Colonic mucosa (tissue), 4 donors: ENCODE results near the gene ZFYVE19. TPM values are rescaled to one million over a fixed set of nuclear protein-coding genes. Genes with fewer than 3 reads are reported as not detected.
A peak's percentile ranks its signal among the peaks of the same experiment; 100 is the strongest.

Experiments used
- DNase-seq: peaks from one replicate; pipeline ENCODE4 v3.0.0-alpha.2; 2020
- H3K27ac ChIP-seq: fragments of 200-600 bp; one replicate; pipeline ENCODE4 v1.8.0; 2021
- H3K27me3 ChIP-seq: fragments of 200-600 bp; one replicate; pipeline ENCODE4 v1.8.0; 2021
- H3K36me3 ChIP-seq: fragments of 200-600 bp; one replicate; pipeline ENCODE4 v1.8.0; 2021
- H3K4me1 ChIP-seq: fragments of 200-600 bp; one replicate; pipeline ENCODE4 v1.8.0; 2021; ENCODE audit warnings: mild to moderate bottlenecking
- H3K4me3 ChIP-seq: fragments of 200-600 bp; one replicate; pipeline ENCODE4 v1.8.0; 2021
- H3K9ac ChIP-seq, 2 donors: one replicate each; pipeline ENCODE4 v1.7.0; 2013; ENCODE audit warnings: control low read depth in 2 of 2, low read depth in 2 of 2, low read length in 2 of 2
- H3K9me3 ChIP-seq: fragments of 200-600 bp; one replicate; pipeline ENCODE4 v1.8.0; 2021
- intact Hi-C: fragments of 100-400 bp; cut with DNase I; formaldehyde crosslinking; loops from one replicate; pipeline ENCODE4 v1.14.1; 2022
- total RNA-seq, 2 donors: library from RNA; stranded (reverse); fragmentation: NEBNext Ultra II Directional in 1 of 2; extraction: Animal tissue kit (Norgen Biotek cat#: 25700) in 1 of 2; gene quantifications; one replicate each; pipeline ENCODE4 v1.2.1, GENCODE V29; 2021
- TF ChIP-seq, protein P1 (sequence below): fragments of 200-600 bp; IDR thresholded peaks from one replicate; pipeline ENCODE4 v1.8.0; 2022; ENCODE audit warnings: antibody characterized with exemption, mild to moderate bottlenecking
- donor health status: healthy.
- donor health status: DM: no; HTN: no; CAD: no.
- donor health status: DM: no; HTN: no; CAD: no.

The ZFYVE19 gene
- total RNA-seq, 2 donors from 2014 or later, result 22.9 to 27.9 TPM

- no peak overlapping the region for H3K27ac ChIP-seq
- no peak overlapping the region for H3K4me3 ChIP-seq
- TF ChIP-seq, protein P1, sequence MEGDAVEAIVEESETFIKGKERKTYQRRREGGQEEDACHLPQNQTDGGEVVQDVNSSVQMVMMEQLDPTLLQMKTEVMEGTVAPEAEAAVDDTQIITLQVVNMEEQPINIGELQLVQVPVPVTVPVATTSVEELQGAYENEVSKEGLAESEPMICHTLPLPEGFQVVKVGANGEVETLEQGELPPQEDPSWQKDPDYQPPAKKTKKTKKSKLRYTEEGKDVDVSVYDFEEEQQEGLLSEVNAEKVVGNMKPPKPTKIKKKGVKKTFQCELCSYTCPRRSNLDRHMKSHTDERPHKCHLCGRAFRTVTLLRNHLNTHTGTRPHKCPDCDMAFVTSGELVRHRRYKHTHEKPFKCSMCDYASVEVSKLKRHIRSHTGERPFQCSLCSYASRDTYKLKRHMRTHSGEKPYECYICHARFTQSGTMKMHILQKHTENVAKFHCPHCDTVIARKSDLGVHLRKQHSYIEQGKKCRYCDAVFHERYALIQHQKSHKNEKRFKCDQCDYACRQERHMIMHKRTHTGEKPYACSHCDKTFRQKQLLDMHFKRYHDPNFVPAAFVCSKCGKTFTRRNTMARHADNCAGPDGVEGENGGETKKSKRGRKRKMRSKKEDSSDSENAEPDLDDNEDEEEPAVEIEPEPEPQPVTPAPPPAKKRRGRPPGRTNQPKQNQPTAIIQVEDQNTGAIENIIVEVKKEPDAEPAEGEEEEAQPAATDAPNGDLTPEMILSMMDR, result no peak
- no peaks in the 10 kb centered on the region for H3K36me3 ChIP-seq
- H3K4me1 ChIP-seq, result no peaks in the 10 kb centered on the region
- intact Hi-C loops, result no loop called here
- no peak for DNase-seq
- no peaks in the 10 kb centered on the region for H3K9me3 ChIP-seq
- no peak overlapping the region for H3K9ac ChIP-seq
- H3K27me3 ChIP-seq, result no peaks in the 10 kb centered on the region
Observed at GRCh38 chr15:40821195-40821594, 14.3 kb downstream of the ZFYVE19 start.

- Histone ChIP-seq H3K36me3 (no peaks in the 10 kb centered on the region), H3K9ac (peak overlapping the region in 1 of 2 donors; percentile 62), H3K9me3 (no peaks in the 10 kb centered on the region), H3K4me1 (no peaks in the 10 kb centered on the region), H3K4me3 (no peak overlapping the region), H3K27me3 (no peaks in the 10 kb centered on the region), H3K27ac (peak overlapping the region; percentile 66)
- TF ChIP-seq, protein P1, result no peak
- intact Hi-C loops, result no loop called here
- DNase-seq, result no peak
Observed at GRCh38 chr15:40823572-40824343, 16.9 kb downstream of the ZFYVE19 start.

DNA sequence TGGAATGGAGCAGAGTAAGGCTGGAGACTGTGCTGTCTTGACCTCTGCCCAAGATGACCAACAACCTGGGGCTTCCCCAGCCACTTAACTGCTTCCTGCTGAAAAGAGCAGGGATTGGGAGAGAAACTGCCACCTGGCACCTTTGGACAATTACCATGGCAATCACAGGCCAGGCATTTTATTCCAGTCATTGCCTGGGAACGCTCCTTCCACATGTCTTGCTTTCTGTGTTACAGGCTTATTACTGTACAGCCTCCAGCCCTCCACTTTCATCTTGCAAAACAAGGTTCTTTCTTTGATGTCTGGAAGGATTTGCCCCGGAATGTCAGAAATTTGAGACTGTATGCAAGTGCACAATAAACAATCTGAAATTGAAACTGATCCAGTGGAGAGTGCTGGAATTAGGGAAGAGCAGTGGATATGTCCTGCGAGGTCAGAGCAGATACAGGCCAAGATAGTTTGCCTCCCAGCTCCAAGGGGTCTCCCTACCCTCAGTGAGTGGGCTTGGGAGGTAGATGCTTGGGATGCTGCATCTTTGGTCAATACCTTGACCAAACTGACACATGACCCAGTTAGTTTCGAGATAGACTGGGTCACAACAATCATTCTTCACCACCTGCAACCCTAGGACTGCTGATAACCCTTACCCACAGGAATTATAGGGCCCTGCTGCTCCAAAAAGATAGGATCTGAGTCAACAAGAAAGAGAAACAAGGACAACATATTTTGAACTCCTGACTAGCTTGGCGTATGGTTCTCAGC, 19.0 kb downstream of the ZFYVE19 start:
- intact Hi-C loops, result no loop called here
- Histone ChIP-seq H3K9me3 (no peaks in the 10 kb centered on the region), H3K4me1 (no peaks in the 10 kb centered on the region), H3K9ac (peak overlapping the region; percentile 40 to 83), H3K27ac (peak overlapping the region; percentile 91), H3K4me3 (peak overlapping the region; percentile 35), H3K36me3 (no peaks in the 10 kb centered on the region), H3K27me3 (no peaks in the 10 kb centered on the region)
- peak; percentile 86 for DNase-seq
- TF ChIP-seq, protein P1, result no peak

DNA sequence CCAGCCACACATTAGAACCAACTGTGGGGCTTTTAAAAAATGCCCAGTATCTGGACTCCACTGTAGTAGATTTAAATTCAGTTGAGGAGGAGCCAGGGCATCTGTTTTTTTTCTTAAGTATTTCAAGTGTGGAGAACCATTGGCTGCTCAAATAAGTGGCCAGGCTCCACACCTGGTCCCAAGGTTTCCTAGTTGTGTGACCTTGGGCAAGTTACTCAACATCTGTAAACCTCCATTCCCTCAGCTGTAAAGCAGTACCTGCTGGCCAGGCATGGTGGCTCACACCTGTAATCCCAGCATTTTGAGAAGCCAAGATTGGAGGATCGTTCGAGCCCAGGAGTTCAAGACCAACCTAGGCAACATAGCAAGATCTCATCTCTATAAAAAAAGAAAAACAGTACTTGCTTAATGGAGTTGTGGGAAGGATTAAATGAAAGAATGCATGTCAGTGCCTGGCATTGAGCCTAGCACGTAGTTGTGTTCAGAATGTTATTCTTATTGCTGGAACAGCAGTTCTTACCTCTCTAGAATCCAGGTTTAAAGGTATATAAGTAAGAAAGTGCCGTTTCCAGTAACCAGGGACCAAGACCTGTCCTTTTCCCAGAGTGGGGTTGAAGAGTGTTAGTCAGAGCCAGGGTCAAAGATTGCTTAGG, 19.7 kb downstream of the ZFYVE19 start:
- H3K4me3 ChIP-seq, result peak overlapping the region; percentile 35
- peak; percentile 34 for DNase-seq
- no peaks in the 10 kb centered on the region for H3K27me3 ChIP-seq
- H3K4me1 ChIP-seq, result no peaks in the 10 kb centered on the region
- peak overlapping the region; percentile 91 for H3K27ac ChIP-seq
- no peaks in the 10 kb centered on the region for H3K36me3 ChIP-seq
- intact Hi-C loops, result no loop called here
- peak overlapping the region in 1 of 2 donors; percentile 83 for H3K9ac ChIP-seq
- TF ChIP-seq, protein P1, result no peak
- H3K9me3 ChIP-seq, result no peaks in the 10 kb centered on the region

GRCh38 chr15:40828447-40829036, 21.7 kb downstream of the ZFYVE19 start, which contains the start of gene PPP1R14D:
PPP1R14D (minus strand) TSS chr15:40828708; CDS start chr15:40828641, 67 bp downstream.
- TF ChIP-seq, protein P1, result peak; percentile 18
- Histone ChIP-seq H3K9me3 (no peaks in the 10 kb centered on the region), H3K4me1 (no peaks in the 10 kb centered on the region), H3K36me3 (no peaks in the 10 kb centered on the region), H3K4me3 (peak within 1 kb of the TSS; percentile 35), H3K27ac (peak within 1 kb of the TSS; percentile 91), H3K9ac (peak within 1 kb of the TSS; percentile 53 to 71), H3K27me3 (no peaks in the 10 kb centered on the region)
- peak; percentile 91 for DNase-seq
- intact Hi-C loops, result no loop called here
